ENCODE results near the gene EIF4E2. TPM values are rescaled to one million over a fixed set of nuclear protein-coding genes. Genes with fewer than 3 reads are reported as not detected.

The EIF4E2 gene
- total and polyA plus RNA-seq, 2 of the 4 experiments (the other 2 are of a cell fraction) = 52.1 to 105 TPM

GRCh38 chr2:232522623-232523401 is 27.7 kb upstream of the EIF4E2 start:
- Histone ChIP-seq H2AK9ac (replicated peaks; ENCODE audit: low read depth, low read length, poor library complexity) (no peak overlapping the region), H4K8ac (ENCODE audit: low read depth in 2 of 2, low read length in 2 of 2) (no peak overlapping the region), H3K4ac (ENCODE audit: low read depth, low read length) (no peak overlapping the region), H2BK120ac (ENCODE audit: low read depth, low read length) (no peak overlapping the region), H3K27ac (ENCODE audit: insufficient read depth, low read length) (no peak overlapping the region), H2AK5ac (ENCODE audit: low read depth, low read length) (no peak overlapping the region), H3K4me1 (ENCODE audit: control insufficient read depth, insufficient read depth, low read length) (no peaks in the 10 kb centered on the region), H3K27me3 (ENCODE audit: control insufficient read depth, insufficient read depth, low read length) (peaks cover 71% of the 10 kb centered on the region), H2BK5ac (ENCODE audit: low read depth, low read length, poor library complexity, severe bottlenecking) (no peak overlapping the region), H3K4me3 (ENCODE audit: insufficient read depth, low read depth, low read length) (no peak overlapping the region), H4K5ac (ENCODE audit: low read depth, low read length) (no peak overlapping the region), H3K9me3 (ENCODE audit: control insufficient read depth, insufficient read depth, low read length) (no peaks in the 10 kb centered on the region), H2AFZ (replicated peaks; ENCODE audit: low read length, poor library complexity) (no peak overlapping the region), H4K20me1 (ENCODE audit: insufficient read depth, low read length) (no peaks in the 10 kb centered on the region), H2BK20ac (ENCODE audit: low read depth, low read length) (no peak overlapping the region), H3K9me1 (ENCODE audit: insufficient read depth, low read length) (no peaks in the 10 kb centered on the region), H3K79me1 (ENCODE audit: low read depth in 1 of 2, low read length in 2 of 2) (no peaks in the 10 kb centered on the region), H3K36me3 (ENCODE audit: control insufficient read depth, insufficient read depth, low read length) (no peaks in the 10 kb centered on the region), H3K18ac (ENCODE audit: low read depth, low read length) (no peak overlapping the region), H3K4me2 (ENCODE audit: low read depth, low read length) (no peak overlapping the region), H2BK15ac (ENCODE audit: low read depth, low read length) (no peak overlapping the region), H3K9ac (ENCODE audit: low read depth, low read length) (no peak overlapping the region), H3K23ac (ENCODE audit: low read depth, low read length) (no peak overlapping the region), H3K14ac (replicated peaks; ENCODE audit: low read depth, low read length) (no peak overlapping the region), H4K91ac (ENCODE audit: insufficient read depth, low read depth, low read length) (no peak overlapping the region), H3K56ac (ENCODE audit: extremely low read depth, insufficient read depth, low read length) (no peak overlapping the region)
- ChIA-PET POLR2A (ENCODE audit: unreplicated experiment) (no interaction called here), CTCF (no interaction called here)
- BruUV-seq (replicated peaks) = no TSS peak
- TF ChIP-seq CEBPB (IDR thresholded peaks at IDR 0.05; ENCODE audit: low read depth, low read length) (no peak), USF2 (IDR thresholded peaks at IDR 0.05; ENCODE audit: low read depth, low read length) (no peak), MAFK (IDR thresholded peaks at IDR 0.05; ENCODE audit: low read depth, low read length) (no peak), SMC3 (IDR thresholded peaks at IDR 0.05; ENCODE audit: low read depth, low read length) (no peak), MAZ (IDR thresholded peaks at IDR 0.05; ENCODE audit: borderline replicate concordance, low read depth, low read length) (no peak), CTCF (conservative IDR thresholded peaks at IDR 0.05; ENCODE audit: low read depth, low read length) (no peak), FOS (IDR thresholded peaks at IDR 0.05; ENCODE audit: low read depth, low read length) (no peak), RCOR1 (IDR thresholded peaks at IDR 0.05; ENCODE audit: insufficient replicate concordance, low read length) (no peak), ELK1 (IDR thresholded peaks at IDR 0.05; ENCODE audit: borderline replicate concordance, low read depth, low read length) (no peak)
- intact Hi-C loops (cut with micrococcal nuclease) = loop anchor here (1.0 kb wide), 1 partner anchor 76 kb away; no protein-coding TSS in a partner anchor
- in situ Hi-C loops (cut with MboI; ENCODE audit: low sequenced_read_pairs) = no loop called here
- dilution Hi-C loops (cut with HindIII; ENCODE audit: low sequenced_read_pairs, unreplicated experiment) = no loop called here
- no peak for DNase-seq
- ATAC-seq (ENCODE audit: low read depth) = no peak
- 7% methylated on average over 13 of the region's 46 CpGs; no CpG with 5 or more reads in 1 of the 2 experiments for WGBS, 2 experiments (ENCODE audit: extremely low coverage in 2 of 2, insufficient read length in 1 of 2)

All from IMR-90 (cell line).